ENCODE results near the gene CSNK2A3. TPM values are rescaled to one million over a fixed set of nuclear protein-coding genes. Genes with fewer than 3 reads are reported as not detected.

The CSNK2A3 gene
- total RNA-seq, 1 experiment from 2014 or later, result 1.4 TPM

DNA sequence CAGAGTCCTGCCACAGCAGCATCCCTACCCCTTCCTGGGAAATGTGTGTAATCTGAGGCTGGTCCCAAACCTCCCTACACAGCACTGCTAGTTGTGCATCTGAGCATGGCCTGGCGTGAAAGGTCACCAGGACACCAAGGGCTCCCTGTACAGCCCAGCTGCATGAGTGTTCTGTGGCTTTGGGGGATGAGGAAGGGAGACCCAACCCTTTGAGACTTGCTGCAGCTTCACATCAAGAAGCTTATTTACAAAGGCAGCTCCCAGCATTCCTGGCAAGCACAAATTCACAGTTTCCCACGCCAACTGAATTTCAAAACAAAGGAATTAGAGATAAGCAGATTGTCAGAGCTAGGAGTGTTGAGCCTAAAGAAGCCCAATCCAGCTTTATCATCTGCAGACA is 32.2 kb downstream of the CSNK2A3 start:
- no peaks in the 10 kb centered on the region for H3K4me1 Mint-ChIP-seq
- H3K4me3 Mint-ChIP-seq, result no peak overlapping the region
- peaks cover 4% of the 10 kb centered on the region; the same call in 1 of the 2 replicates for H3K36me3 Mint-ChIP-seq
- no peaks in the 10 kb centered on the region for H3K27me3 Mint-ChIP-seq (ENCODE audit: low read depth)
- CTCF ChIA-PET, result no interaction called here
- TF ChIP-seq, protein P1, sequence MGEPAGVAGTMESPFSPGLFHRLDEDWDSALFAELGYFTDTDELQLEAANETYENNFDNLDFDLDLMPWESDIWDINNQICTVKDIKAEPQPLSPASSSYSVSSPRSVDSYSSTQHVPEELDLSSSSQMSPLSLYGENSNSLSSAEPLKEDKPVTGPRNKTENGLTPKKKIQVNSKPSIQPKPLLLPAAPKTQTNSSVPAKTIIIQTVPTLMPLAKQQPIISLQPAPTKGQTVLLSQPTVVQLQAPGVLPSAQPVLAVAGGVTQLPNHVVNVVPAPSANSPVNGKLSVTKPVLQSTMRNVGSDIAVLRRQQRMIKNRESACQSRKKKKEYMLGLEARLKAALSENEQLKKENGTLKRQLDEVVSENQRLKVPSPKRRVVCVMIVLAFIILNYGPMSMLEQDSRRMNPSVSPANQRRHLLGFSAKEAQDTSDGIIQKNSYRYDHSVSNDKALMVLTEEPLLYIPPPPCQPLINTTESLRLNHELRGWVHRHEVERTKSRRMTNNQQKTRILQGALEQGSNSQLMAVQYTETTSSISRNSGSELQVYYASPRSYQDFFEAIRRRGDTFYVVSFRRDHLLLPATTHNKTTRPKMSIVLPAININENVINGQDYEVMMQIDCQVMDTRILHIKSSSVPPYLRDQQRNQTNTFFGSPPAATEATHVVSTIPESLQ (CRISPR knock-in tag; IDR thresholded peaks at IDR 0.05), result no peak
- no peak for TF ChIP-seq ZNF532 (CRISPR knock-in tag; IDR thresholded peaks at IDR 0.05; ENCODE audit: borderline replicate concordance)
- no peak for TF ChIP-seq ZNF425 (CRISPR knock-in tag; conservative IDR thresholded peaks at IDR 0.05)
- TF ChIP-seq PRRX2 (CRISPR knock-in tag; IDR thresholded peaks at IDR 0.05), result no peak
- TF ChIP-seq ARID4B (CRISPR knock-in tag; IDR thresholded peaks at IDR 0.05; ENCODE audit: borderline replicate concordance), result no peak
- TF ChIP-seq SMAD4 (CRISPR knock-in tag; IDR thresholded peaks at IDR 0.05), result no peak
- no peak for TF ChIP-seq ESRRA (CRISPR knock-in tag; IDR thresholded peaks at IDR 0.05; ENCODE audit: borderline replicate concordance)
- no peak for TF ChIP-seq ZNF512 (CRISPR knock-in tag; IDR thresholded peaks at IDR 0.05; ENCODE audit: borderline replicate concordance)
- TF ChIP-seq EMX1 (CRISPR knock-in tag; IDR thresholded peaks at IDR 0.05), result no peak
- no peak for TF ChIP-seq NR2C2 (CRISPR knock-in tag; IDR thresholded peaks at IDR 0.05)
- TF ChIP-seq SOX15 (CRISPR knock-in tag; IDR thresholded peaks at IDR 0.05), result no peak
- TF ChIP-seq IRF2 (CRISPR knock-in tag; IDR thresholded peaks at IDR 0.05; ENCODE audit: borderline replicate concordance, low read depth), result no peak
- TF ChIP-seq NR3C1 (CRISPR knock-in tag; conservative IDR thresholded peaks at IDR 0.05; ENCODE audit: low read depth), result no peak
- no peak for TF ChIP-seq JAZF1 (CRISPR knock-in tag; IDR thresholded peaks at IDR 0.05)
- TF ChIP-seq, protein P2, sequence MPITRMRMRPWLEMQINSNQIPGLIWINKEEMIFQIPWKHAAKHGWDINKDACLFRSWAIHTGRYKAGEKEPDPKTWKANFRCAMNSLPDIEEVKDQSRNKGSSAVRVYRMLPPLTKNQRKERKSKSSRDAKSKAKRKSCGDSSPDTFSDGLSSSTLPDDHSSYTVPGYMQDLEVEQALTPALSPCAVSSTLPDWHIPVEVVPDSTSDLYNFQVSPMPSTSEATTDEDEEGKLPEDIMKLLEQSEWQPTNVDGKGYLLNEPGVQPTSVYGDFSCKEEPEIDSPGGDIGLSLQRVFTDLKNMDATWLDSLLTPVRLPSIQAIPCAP (CRISPR knock-in tag; IDR thresholded peaks at IDR 0.05), result no peak
- TF ChIP-seq ZNF423 (CRISPR knock-in tag; IDR thresholded peaks at IDR 0.05), result no peak
- ATAC-seq (no peak), DNase-seq (ENCODE audit: low spot score) (no peak)
- POLR2A ChIA-PET, result no interaction called here
- no peak overlapping the region for H3K27ac Mint-ChIP-seq
- peaks cover 17% of the 10 kb centered on the region for H3K9me3 Mint-ChIP-seq
